K562 (cell line): ENCODE data around the gene PDE8A. TPM values are rescaled to one million over a fixed set of nuclear protein-coding genes. Genes with fewer than 3 reads are reported as not detected.

Experiments used
- IFI16 ChIP-seq: fragments of 250-450 bp; sonication (Bioruptor Pico); IDR thresholded peaks from 2 replicates; pipeline ENCODE4 v2.1.2; 2022; ENCODE audit warnings: mild to moderate bottlenecking, inconsistent platforms
- LARP7 ChIP-seq: fragments of 450-650 bp; IDR thresholded peaks from 2 replicates; pipeline ENCODE4 v1.6.1; 2016
- TAF15 ChIP-seq: fragments of 200-400 bp; formaldehyde crosslinking; IDR thresholded peaks from 2 replicates; pipeline ENCODE4 v1.6.1; 2017; ENCODE audit warnings: mild to moderate bottlenecking, low read depth, low read length, moderate library complexity
- ZNF165 ChIP-seq: fragments of 250-450 bp; sonication (Bioruptor Pico); IDR thresholded peaks from 2 replicates; pipeline ENCODE4 v1.4.0; 2020; ENCODE audit warnings: borderline replicate concordance
- ZNF445 ChIP-seq: fragments of 250-450 bp; sonication (Bioruptor Pico); IDR thresholded peaks from 2 replicates; pipeline ENCODE4 v1.4.0; 2020; ENCODE audit warnings: low read depth, mild to moderate bottlenecking, moderate library complexity
- polyA plus RNA-seq, 8 experiments: library from polyadenylated mRNA; depleted of rRNA in 4 of 8; stranded (reverse) in 5 of 8; unstranded in 3 of 8; fragments of >200 nt; fragmentation: Nextera tagmentation in 2 of 8; fragmentation: Illumina TruSeq in 1 of 8; extraction: Ambion mirVana in 2 of 8; extraction: Trizol in 1 of 8; gene quantifications; 2 replicates each; pipeline versions ENCODE4 v1.2.1 to v1.2.3, GENCODE V29; 2011 to 2014; ENCODE audit warnings: inconsistent platforms in 1 of 8, missing spikeins in 1 of 8
- total RNA-seq, 7 experiments: library from RNA; depleted of rRNA in 6 of 7; stranded (reverse); fragments of >200 nt in 6 of 7; fragmentation: Illumina TruSeq in 2 of 7; extraction: Trizol in 2 of 7; gene quantifications; 2 replicates each; pipeline versions ENCODE4 v1.2.1 to v1.2.3, GENCODE V29; 2011 to 2021; ENCODE audit warnings: low replicate concordance in 1 of 7
- TF ChIP-seq, protein P1 (sequence below), 2 experiments: fragments of 450-650 bp; IDR thresholded peaks; 2 replicates each; pipeline ENCODE4 v1.6.1; 2016; ENCODE audit warnings: mild to moderate bottlenecking in 2 of 2, borderline replicate concordance in 1 of 2, low read depth in 1 of 2, moderate library complexity in 1 of 2
- TF ChIP-seq, protein P2 (sequence below): sonication (generic); IDR thresholded peaks from 2 replicates; pipeline ENCODE4 v1.6.1; 2016
- TF ChIP-seq, protein P3 (sequence below): IDR thresholded peaks from 2 replicates; pipeline ENCODE4 v1.6.1; 2011; ENCODE audit not compliant: insufficient read length; ENCODE audit errors: extremely low read depth
- TF ChIP-seq, protein P4 (sequence below): fragments of 450-650 bp; formaldehyde crosslinking; conservative IDR thresholded peaks from 2 replicates; pipeline ENCODE4 v1.4.0; 2022; ENCODE audit warnings: mild to moderate bottlenecking, missing genetic modification characterization

PDE8A gene
- total and polyA plus RNA-seq, 9 of the 15 experiments (the other 6 are each of a cell fraction or from before 2014, with no cell fraction given) = 5.9 to 40.3 (median 19.8) TPM

DNA sequence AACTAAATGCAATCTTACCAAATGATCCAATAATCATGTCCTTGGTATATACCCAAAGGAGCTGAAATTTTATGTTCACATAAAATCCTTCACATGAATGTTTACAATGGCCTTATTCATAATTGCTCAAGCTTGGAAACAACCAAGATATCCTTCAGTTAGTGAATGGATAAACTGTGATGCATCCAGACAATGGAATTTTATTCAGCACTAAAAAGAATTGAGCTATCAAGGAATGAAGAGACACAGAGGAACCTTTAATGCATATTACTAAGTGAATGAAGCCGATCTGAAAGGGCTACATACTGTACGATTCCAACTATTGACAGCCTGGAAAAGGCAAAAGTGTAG is 168.4 kb downstream of the PDE8A start (continued):
- TF ChIP-seq, protein P1, sequence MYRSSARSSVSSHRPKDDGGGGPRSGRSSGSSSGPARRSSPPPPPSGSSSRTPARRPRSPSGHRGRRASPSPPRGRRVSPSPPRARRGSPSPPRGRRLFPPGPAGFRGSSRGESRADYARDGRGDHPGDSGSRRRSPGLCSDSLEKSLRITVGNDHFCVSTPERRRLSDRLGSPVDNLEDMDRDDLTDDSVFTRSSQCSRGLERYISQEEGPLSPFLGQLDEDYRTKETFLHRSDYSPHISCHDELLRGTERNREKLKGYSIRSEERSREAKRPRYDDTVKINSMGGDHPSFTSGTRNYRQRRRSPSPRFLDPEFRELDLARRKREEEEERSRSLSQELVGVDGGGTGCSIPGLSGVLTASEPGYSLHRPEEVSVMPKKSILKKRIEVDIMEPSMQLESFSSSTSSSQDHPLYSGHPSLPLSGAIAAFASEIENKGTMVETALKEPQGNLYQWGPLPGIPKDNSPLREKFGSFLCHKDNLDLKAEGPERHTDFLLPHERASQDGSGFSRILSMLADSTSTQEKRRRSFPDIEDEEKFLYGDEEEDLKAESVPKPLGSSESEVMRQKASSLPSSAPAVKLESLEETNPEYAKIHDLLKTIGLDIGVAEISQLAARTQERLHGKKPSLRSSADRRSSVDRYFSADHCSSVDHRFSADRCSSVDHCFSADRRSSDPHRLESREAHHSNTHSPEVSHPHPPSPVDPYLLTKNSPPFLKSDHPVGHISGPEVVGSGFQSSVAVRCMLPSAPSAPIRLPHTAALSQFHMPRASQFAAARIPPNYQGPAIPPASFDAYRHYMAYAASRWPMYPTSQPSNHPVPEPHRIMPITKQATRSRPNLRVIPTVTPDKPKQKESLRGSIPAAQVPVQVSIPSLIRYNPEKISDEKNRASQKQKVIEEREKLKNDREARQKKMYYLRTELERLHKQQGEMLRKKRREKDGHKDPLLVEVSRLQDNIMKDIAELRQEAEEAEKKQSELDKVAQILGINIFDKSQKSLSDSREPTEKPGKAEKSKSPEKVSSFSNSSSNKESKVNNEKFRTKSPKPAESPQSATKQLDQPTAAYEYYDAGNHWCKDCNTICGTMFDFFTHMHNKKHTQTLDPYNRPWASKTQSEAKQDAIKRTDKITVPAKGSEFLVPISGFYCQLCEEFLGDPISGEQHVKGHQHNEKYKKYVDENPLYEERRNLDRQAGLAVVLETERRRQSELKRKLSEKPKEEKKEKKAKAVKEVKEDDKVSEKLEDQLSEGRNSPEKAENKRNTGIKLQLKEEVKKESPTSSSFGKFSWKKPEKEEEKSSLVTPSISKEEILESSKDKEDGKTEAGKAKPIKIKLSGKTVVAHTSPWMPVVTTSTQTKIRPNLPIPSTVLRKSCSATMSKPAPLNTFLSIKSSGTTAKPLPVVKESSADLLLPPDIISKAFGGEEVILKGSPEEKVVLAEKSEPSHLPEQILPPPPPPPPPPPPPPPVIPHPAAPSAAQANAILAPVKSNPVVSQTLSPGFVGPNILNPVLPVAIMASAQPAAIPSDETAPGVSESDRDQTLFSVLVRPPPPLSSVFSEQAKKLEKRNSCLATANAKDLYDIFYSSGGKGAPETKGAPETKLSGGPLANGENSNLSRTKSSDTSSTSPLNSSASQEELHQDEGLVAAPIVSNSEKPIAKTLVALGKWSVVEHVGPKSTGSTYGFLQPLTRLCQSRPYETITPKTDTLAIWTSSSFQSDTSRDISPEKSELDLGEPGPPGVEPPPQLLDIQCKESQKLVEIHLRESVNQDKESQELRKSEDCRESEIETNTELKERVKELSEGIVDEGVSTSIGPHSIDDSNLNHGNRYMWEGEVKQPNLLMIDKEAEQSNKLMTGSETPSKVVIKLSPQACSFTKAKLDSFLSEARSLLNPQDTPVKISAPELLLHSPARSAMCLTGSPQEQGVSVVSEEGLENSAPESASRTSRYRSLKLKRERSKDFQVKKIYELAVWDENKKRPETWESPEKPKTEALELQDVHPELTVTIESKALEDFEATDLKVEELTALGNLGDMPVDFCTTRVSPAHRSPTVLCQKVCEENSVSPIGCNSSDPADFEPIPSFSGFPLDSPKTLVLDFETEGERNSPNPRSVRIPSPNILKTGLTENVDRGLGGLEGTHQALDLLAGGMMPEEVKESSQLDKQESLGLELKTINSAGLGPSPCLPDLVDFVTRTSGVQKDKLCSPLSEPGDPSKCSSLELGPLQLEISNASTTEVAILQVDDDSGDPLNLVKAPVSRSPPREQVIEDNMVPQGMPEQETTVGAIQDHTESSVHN (IDR thresholded peaks at IDR 0.05; ENCODE audit: borderline replicate concordance in 1 of 2, low read depth in 1 of 2) = no peak
- no peak for TF ChIP-seq ZNF165 (CRISPR knock-in tag)
- TF ChIP-seq ZNF445 (CRISPR knock-in tag) = no peak
- TF ChIP-seq, protein P2, sequence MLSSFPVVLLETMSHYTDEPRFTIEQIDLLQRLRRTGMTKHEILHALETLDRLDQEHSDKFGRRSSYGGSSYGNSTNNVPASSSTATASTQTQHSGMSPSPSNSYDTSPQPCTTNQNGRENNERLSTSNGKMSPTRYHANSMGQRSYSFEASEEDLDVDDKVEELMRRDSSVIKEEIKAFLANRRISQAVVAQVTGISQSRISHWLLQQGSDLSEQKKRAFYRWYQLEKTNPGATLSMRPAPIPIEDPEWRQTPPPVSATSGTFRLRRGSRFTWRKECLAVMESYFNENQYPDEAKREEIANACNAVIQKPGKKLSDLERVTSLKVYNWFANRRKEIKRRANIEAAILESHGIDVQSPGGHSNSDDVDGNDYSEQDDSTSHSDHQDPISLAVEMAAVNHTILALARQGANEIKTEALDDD = no peak
- TF ChIP-seq, protein P3, sequence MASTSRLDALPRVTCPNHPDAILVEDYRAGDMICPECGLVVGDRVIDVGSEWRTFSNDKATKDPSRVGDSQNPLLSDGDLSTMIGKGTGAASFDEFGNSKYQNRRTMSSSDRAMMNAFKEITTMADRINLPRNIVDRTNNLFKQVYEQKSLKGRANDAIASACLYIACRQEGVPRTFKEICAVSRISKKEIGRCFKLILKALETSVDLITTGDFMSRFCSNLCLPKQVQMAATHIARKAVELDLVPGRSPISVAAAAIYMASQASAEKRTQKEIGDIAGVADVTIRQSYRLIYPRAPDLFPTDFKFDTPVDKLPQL = no peak
- TF ChIP-seq TAF15 = no peak
- TF ChIP-seq, protein P4, sequence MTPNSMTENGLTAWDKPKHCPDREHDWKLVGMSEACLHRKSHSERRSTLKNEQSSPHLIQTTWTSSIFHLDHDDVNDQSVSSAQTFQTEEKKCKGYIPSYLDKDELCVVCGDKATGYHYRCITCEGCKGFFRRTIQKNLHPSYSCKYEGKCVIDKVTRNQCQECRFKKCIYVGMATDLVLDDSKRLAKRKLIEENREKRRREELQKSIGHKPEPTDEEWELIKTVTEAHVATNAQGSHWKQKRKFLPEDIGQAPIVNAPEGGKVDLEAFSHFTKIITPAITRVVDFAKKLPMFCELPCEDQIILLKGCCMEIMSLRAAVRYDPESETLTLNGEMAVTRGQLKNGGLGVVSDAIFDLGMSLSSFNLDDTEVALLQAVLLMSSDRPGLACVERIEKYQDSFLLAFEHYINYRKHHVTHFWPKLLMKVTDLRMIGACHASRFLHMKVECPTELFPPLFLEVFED (CRISPR knock-in tag) = no peak
- no peak for TF ChIP-seq IFI16
- TF ChIP-seq LARP7 = no peak
